K562 (cell line): Measurements from ENCODE around the gene MAP3K7. TPM values are rescaled to one million over a fixed set of nuclear protein-coding genes. Genes with fewer than 3 reads are reported as not detected.

Source experiments
- FOXK2 ChIP-seq, 2 experiments: fragments of 450-650 bp; IDR thresholded peaks in 1 of 2; conservative IDR thresholded peaks in 1 of 2; 2 replicates each; pipeline ENCODE4 v1.6.1; 2016; ENCODE audit warnings: low read depth in 2 of 2, mild to moderate bottlenecking in 1 of 2
- GABPB2 ChIP-seq: fragments of 250-450 bp; sonication (Bioruptor Pico); conservative IDR thresholded peaks from 2 replicates; pipeline ENCODE4 v1.5.1; 2021; ENCODE audit warnings: mild to moderate bottlenecking
- MYBL2 ChIP-seq, 2 experiments: fragments of 450-650 bp in 1 of 2; sonication (generic) in 1 of 2; formaldehyde crosslinking in 1 of 2; IDR thresholded peaks; 2 replicates each; pipeline versions ENCODE4 v1.6.1 to v1.8.1; 2017 to 2022; ENCODE audit warnings: borderline replicate concordance in 1 of 2, inconsistent platforms in 1 of 2, low read depth in 1 of 2, mild to moderate bottlenecking in 1 of 2, missing genetic modification reagents in 1 of 2, moderate library complexity in 1 of 2
- NCOA1 ChIP-seq: fragments of 450-650 bp; IDR thresholded peaks from 2 replicates; pipeline ENCODE4 v1.6.1; 2016; ENCODE audit warnings: low read depth
- SMARCA5 ChIP-seq: fragments of 450-650 bp; IDR thresholded peaks from 2 replicates; pipeline ENCODE4 v1.6.1; 2016
- STAT5A ChIP-seq: IDR thresholded peaks from 2 replicates; pipeline ENCODE4 v1.6.1; 2012; ENCODE audit warnings: low read length, inconsistent platforms, borderline replicate concordance
- ZNF133 ChIP-seq: fragments of 250-450 bp; sonication (Bioruptor Pico); IDR thresholded peaks from 2 replicates; pipeline ENCODE4 v1.4.0; 2020; ENCODE audit warnings: mild to moderate bottlenecking
- ZNF311 ChIP-seq: fragments of 250-450 bp; sonication (Bioruptor Pico); IDR thresholded peaks from 2 replicates; pipeline ENCODE4 v1.4.0; 2020; ENCODE audit warnings: mild to moderate bottlenecking, moderate library complexity
- ZNF408 ChIP-seq: fragments of 250-450 bp; sonication (Bioruptor Pico); IDR thresholded peaks from 2 replicates; pipeline ENCODE4 v1.4.0; 2020; ENCODE audit warnings: low read depth, mild to moderate bottlenecking, moderate library complexity
- ZNF444 ChIP-seq: fragments of 250-450 bp; sonication (Bioruptor Pico); IDR thresholded peaks from 2 replicates; pipeline ENCODE4 v1.4.0; 2020; ENCODE audit warnings: mild to moderate bottlenecking, moderate library complexity
- ZNF583 ChIP-seq: fragments of 250-450 bp; sonication (Bioruptor Pico); IDR thresholded peaks from 2 replicates; pipeline ENCODE4 v1.4.0; 2020
- polyA plus RNA-seq, 8 experiments: library from polyadenylated mRNA; depleted of rRNA in 4 of 8; stranded (reverse) in 5 of 8; unstranded in 3 of 8; fragments of >200 nt; fragmentation: Nextera tagmentation in 2 of 8; fragmentation: Illumina TruSeq in 1 of 8; extraction: Ambion mirVana in 2 of 8; extraction: Trizol in 1 of 8; gene quantifications; 2 replicates each; pipeline versions ENCODE4 v1.2.1 to v1.2.3, GENCODE V29; 2011 to 2014; ENCODE audit warnings: inconsistent platforms in 1 of 8, missing spikeins in 1 of 8
- total RNA-seq, 7 experiments: library from RNA; depleted of rRNA in 6 of 7; stranded (reverse); fragments of >200 nt in 6 of 7; fragmentation: Illumina TruSeq in 2 of 7; extraction: Trizol in 2 of 7; gene quantifications; 2 replicates each; pipeline versions ENCODE4 v1.2.1 to v1.2.3, GENCODE V29; 2011 to 2021; ENCODE audit warnings: low replicate concordance in 1 of 7
- TF ChIP-seq, protein P1 (sequence below): fragments of 250-450 bp; sonication (Bioruptor Pico); IDR thresholded peaks from 2 replicates; pipeline ENCODE4 v1.5.0; 2021; ENCODE audit warnings: mild to moderate bottlenecking, moderate library complexity
- TF ChIP-seq, protein P2 (sequence below): fragments of 150-350 bp; IDR thresholded peaks from 2 replicates; pipeline ENCODE4 v1.6.1; 2014; ENCODE audit warnings: low read depth, mild to moderate bottlenecking, low read length, borderline replicate concordance

The MAP3K7 gene
- total and polyA plus RNA-seq, 9 of the 15 experiments (the other 6 are each of a cell fraction or from before 2014, with no cell fraction given), result 13.4 to 60.9 (median 34.8) TPM

DNA sequence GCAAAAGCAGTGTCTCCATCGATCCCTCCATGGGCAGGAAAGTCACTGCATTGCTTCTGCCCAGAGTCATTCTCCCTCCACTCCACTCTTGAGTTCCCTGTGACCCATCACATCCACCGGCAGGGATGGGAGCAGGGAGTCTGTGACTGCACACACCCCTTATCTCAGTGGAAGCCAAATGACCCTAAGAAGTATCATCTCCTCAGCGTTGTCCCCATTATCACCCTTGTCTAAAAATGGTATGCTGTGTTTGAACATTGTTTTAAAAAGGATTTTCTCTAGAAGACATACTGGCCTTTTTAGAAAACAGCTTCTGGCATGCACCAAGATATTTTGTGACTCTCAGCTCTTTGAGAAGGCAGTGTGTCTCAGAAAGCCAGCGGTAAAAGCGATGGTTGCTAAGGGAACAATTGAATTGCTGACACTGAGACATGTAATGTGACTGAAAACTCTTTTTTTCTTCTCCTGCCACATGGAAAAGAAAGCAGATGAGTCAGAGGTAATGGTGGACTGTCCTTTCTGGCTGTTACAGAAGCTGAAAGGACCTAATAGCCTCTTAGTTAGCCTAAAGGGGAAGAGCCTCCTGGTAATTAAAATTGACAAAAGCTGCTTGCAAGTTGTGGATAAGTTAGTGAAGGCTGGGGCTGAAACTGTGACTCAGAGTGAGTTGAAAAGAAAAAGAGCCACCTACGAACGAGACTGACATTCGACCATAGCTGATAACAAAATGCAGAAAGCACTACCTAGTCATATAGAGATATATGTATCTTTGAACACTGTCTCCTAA lies 120.5 kb downstream of the MAP3K7 start (continued):
- TF ChIP-seq ZNF133, result no peak
- TF ChIP-seq ZNF444 (CRISPR knock-in tag), result no peak
- no peak for TF ChIP-seq STAT5A
- no peak for TF ChIP-seq MYBL2 (IDR thresholded peaks at IDR 0.05; ENCODE audit: low read depth)
- no peak for TF ChIP-seq MYBL2 (CRISPR knock-in tag; IDR thresholded peaks at IDR 0.05; ENCODE audit: borderline replicate concordance)
- TF ChIP-seq FOXK2 (conservative IDR thresholded peaks at IDR 0.05 in 1 of 2, IDR thresholded peaks at IDR 0.05 in 1 of 2; ENCODE audit: low read depth in 2 of 2), result no peak
- TF ChIP-seq, protein P1, sequence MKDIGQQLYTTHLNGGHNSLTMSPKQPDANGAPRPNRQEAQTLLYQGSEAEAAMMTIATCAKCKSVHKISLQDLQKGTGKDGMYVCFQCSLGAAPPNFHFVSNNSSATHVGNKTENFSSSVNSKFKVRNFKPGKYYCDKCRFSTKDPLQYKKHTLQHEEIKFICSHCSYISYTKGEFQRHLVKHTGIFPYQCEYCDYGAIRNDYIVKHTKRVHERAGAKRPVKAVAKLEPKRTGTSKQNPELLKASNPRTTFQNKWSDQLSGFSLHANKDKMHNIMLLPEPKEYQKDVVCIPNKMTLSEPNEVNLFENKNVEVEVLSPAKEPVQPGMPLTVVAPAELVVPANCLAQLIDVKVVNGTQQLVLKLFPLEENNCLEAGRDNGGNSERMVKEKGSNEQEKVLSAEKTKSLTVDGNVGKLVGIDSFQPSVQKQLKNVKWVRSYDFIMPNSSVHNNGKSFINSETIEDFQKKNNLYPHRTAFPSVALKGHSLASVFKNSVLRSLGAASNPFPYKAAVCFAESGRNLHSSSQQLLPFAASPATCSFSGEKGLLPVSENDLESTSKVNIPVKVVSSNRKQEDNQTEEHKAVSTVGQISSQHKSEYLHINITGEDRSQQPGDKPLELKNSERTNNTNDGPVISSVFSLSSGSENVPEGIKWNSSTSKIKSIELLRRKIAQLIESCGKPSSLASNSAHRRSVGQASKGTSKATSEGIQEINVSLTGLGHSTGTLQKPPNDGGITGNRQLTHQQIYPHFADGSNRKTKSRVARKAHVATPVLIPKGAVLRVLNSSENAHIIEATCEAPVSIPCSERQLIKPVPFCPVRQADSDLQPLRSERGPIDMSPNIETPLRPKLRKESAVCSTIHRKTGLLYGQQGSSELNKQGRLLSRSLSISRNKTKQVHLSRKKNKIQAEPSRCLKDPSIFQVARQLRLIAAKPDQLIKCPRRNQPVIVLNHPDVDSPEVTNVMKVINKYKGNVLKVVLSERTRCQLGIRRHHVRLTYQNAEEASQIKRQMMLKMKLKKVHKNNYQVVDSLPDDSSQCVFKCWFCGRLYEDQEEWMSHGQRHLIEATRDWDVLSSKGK (CRISPR knock-in tag), result no peak
- TF ChIP-seq NCOA1, result no peak
- TF ChIP-seq SMARCA5, result no peak
- TF ChIP-seq ZNF408 (CRISPR knock-in tag), result no peak
- TF ChIP-seq, protein P2, sequence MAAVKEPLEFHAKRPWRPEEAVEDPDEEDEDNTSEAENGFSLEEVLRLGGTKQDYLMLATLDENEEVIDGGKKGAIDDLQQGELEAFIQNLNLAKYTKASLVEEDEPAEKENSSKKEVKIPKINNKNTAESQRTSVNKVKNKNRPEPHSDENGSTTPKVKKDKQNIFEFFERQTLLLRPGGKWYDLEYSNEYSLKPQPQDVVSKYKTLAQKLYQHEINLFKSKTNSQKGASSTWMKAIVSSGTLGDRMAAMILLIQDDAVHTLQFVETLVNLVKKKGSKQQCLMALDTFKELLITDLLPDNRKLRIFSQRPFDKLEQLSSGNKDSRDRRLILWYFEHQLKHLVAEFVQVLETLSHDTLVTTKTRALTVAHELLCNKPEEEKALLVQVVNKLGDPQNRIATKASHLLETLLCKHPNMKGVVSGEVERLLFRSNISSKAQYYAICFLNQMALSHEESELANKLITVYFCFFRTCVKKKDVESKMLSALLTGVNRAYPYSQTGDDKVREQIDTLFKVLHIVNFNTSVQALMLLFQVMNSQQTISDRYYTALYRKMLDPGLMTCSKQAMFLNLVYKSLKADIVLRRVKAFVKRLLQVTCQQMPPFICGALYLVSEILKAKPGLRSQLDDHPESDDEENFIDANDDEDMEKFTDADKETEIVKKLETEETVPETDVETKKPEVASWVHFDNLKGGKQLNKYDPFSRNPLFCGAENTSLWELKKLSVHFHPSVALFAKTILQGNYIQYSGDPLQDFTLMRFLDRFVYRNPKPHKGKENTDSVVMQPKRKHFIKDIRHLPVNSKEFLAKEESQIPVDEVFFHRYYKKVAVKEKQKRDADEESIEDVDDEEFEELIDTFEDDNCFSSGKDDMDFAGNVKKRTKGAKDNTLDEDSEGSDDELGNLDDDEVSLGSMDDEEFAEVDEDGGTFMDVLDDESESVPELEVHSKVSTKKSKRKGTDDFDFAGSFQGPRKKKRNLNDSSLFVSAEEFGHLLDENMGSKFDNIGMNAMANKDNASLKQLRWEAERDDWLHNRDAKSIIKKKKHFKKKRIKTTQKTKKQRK, result no peak
- no peak for TF ChIP-seq ZNF311
- TF ChIP-seq GABPB2 (CRISPR knock-in tag), result no peak
- TF ChIP-seq ZNF583 (CRISPR knock-in tag), result no peak
